GM23338 (cell line): ENCODE results near the gene IFT88. TPM values are rescaled to one million over a fixed set of nuclear protein-coding genes. Genes with fewer than 3 reads are reported as not detected.

ENCODE experiments used
- ATAC-seq: fragments of 200-7000 bp; cut with Tn5 transposase; 3 replicates; pipeline ENCODE4 v1.9.1; 2020
- DNase-seq: peaks from one replicate; pipeline ENCODE4 v3.0.0-alpha.2; 2015; ENCODE audit warnings: low spot score
- H2AFZ ChIP-seq: fragments of 200-600 bp; sonication (generic); 2 replicates; pipeline ENCODE4 v1.8.0; 2016; ENCODE audit warnings: antibody characterized with exemption, mild to moderate bottlenecking, moderate library complexity
- H3F3A ChIP-seq: fragments of 200-600 bp; sonication (generic); replicated peaks from 2 replicates; pipeline ENCODE4 v1.8.0; 2017; ENCODE audit warnings: antibody characterized with exemption, mixed run types, low read depth
- H3K27ac ChIP-seq: fragments of 200-600 bp; sonication (generic); 2 replicates; pipeline ENCODE4 v1.6.1; 2016; ENCODE audit warnings: low read depth
- H3K27me3 ChIP-seq: fragments of 200-600 bp; sonication (generic); 2 replicates; pipeline ENCODE4 v1.8.0; 2016; ENCODE audit warnings: mild to moderate bottlenecking, mixed run types, moderate library complexity; ENCODE audit not compliant: insufficient read depth
- H3K36me3 ChIP-seq: fragments of 200-600 bp; sonication (generic); 2 replicates; pipeline ENCODE4 v1.8.0; 2016; ENCODE audit warnings: mild to moderate bottlenecking; ENCODE audit not compliant: insufficient read depth
- H3K4me1 ChIP-seq: fragments of 200-600 bp; sonication (generic); 2 replicates; pipeline ENCODE4 v1.8.0; 2016; ENCODE audit warnings: mild to moderate bottlenecking, moderate library complexity; ENCODE audit not compliant: insufficient read depth
- H3K4me2 ChIP-seq: fragments of 200-600 bp; sonication (generic); 2 replicates; pipeline ENCODE4 v1.7.1; 2017; ENCODE audit warnings: mixed run types
- H3K4me3 ChIP-seq: fragments of 200-600 bp; sonication (generic); 2 replicates; pipeline ENCODE4 v1.6.1; 2016; ENCODE audit warnings: mixed run types
- H3K79me2 ChIP-seq: fragments of 200-600 bp; sonication (generic); replicated peaks from 2 replicates; pipeline ENCODE4 v1.8.0; 2017; ENCODE audit warnings: mild to moderate bottlenecking; ENCODE audit not compliant: insufficient read depth
- H3K9me2 ChIP-seq: fragments of 200-600 bp; sonication (generic); 2 replicates; pipeline ENCODE4 v1.8.0; 2017; ENCODE audit not compliant: insufficient read depth
- H4K20me1 ChIP-seq: fragments of 200-600 bp; sonication (generic); replicated peaks from 2 replicates; pipeline ENCODE4 v1.8.0; 2017; ENCODE audit warnings: mild to moderate bottlenecking; ENCODE audit not compliant: insufficient read depth
- H3K27ac Mint-ChIP-seq: 2 replicates; pipeline ENCODE4 v1.8.0; 2020; ENCODE audit warnings: inconsistent platforms, mild to moderate bottlenecking, moderate library complexity, mixed read lengths
- H3K27me3 Mint-ChIP-seq: 3 replicates; pipeline ENCODE4 v1.8.0; 2022; ENCODE audit warnings: low read depth, mild to moderate bottlenecking, moderate library complexity, mixed read lengths, inconsistent platforms; ENCODE audit not compliant: insufficient read depth, poor library complexity
- H3K36me3 Mint-ChIP-seq: 3 replicates; pipeline ENCODE4 v1.8.0; 2021; ENCODE audit warnings: low read depth, mild to moderate bottlenecking, inconsistent platforms, moderate library complexity, mixed read lengths
- H3K4me1 Mint-ChIP-seq: 3 replicates; pipeline ENCODE4 v1.8.0; 2020; ENCODE audit warnings: mild to moderate bottlenecking, inconsistent platforms, mixed read lengths
- H3K4me3 Mint-ChIP-seq: 3 replicates; pipeline ENCODE4 v1.8.0; 2021; ENCODE audit warnings: moderate library complexity, mild to moderate bottlenecking, inconsistent platforms, mixed read lengths
- H3K9me3 Mint-ChIP-seq: 3 replicates; pipeline ENCODE4 v1.8.0; 2020; ENCODE audit warnings: moderate library complexity, mild to moderate bottlenecking, inconsistent platforms, mixed read lengths
- CREB1 ChIP-seq: fragments of 250-450 bp; sonication (Bioruptor Pico); IDR thresholded peaks from 2 replicates; pipeline ENCODE4 v1.5.0; 2020; ENCODE audit warnings: low read depth, mild to moderate bottlenecking, moderate library complexity
- EZH2 ChIP-seq: fragments of 200-600 bp; sonication (generic); IDR thresholded peaks from one replicate; pipeline ENCODE4 v1.8.0; 2017; ENCODE audit warnings: antibody characterized with exemption, mild to moderate bottlenecking, low read depth; ENCODE audit not compliant: unreplicated experiment
- EZH2phosphoT487 ChIP-seq: fragments of 200-600 bp; sonication (generic); IDR thresholded peaks from one replicate; pipeline ENCODE4 v1.8.1; 2018; ENCODE audit warnings: antibody characterized with exemption; ENCODE audit not compliant: unreplicated experiment
- JUNB ChIP-seq: IDR thresholded peaks from one replicate; pipeline ENCODE4 v1.6.1; 2016; ENCODE audit warnings: antibody characterized with exemption; ENCODE audit not compliant: unreplicated experiment
- NANOG ChIP-seq: IDR thresholded peaks from 2 replicates; pipeline ENCODE4 v1.6.1; 2016; ENCODE audit warnings: antibody characterized with exemption, borderline replicate concordance
- POLR2AphosphoS5 ChIP-seq: IDR thresholded peaks from 2 replicates; pipeline ENCODE4 v1.6.1; 2016; ENCODE audit warnings: antibody characterized with exemption, low read depth
- REST ChIP-seq: IDR thresholded peaks from one replicate; pipeline ENCODE4 v1.6.1; 2018; ENCODE audit warnings: antibody characterized with exemption; ENCODE audit not compliant: unreplicated experiment
- STAT1 ChIP-seq: IDR thresholded peaks from one replicate; pipeline ENCODE4 v1.6.1; 2016; ENCODE audit warnings: antibody characterized with exemption; ENCODE audit not compliant: unreplicated experiment
- ZNF114 ChIP-seq: fragments of 250-450 bp; sonication (Bioruptor Pico); IDR thresholded peaks from 2 replicates; pipeline ENCODE4 v1.5.0; 2020; ENCODE audit warnings: mild to moderate bottlenecking, moderate library complexity
- ZNF331 ChIP-seq: fragments of 250-450 bp; sonication (Bioruptor Pico); IDR thresholded peaks from 2 replicates; pipeline ENCODE4 v1.5.0; 2020; ENCODE audit warnings: low read depth, mild to moderate bottlenecking, moderate library complexity
- polyA plus RNA-seq: library from polyadenylated mRNA; unstranded; fragments of >200 nt; fragmentation: Nextera tagmentation; extraction: Ambion mirVana; gene quantifications from 2 replicates; pipeline ENCODE4 v1.2.1, GENCODE V29; 2016
- total RNA-seq: library from RNA; depleted of rRNA; stranded (reverse); fragments of >200 nt; shearing (Covaris generic); gene quantifications from 2 replicates; pipeline ENCODE4 v1.2.3, GENCODE V29; 2014
- TF ChIP-seq, protein P1 (sequence below), 2 experiments: fragments of 200-600 bp in 1 of 2; sonication (generic) in 1 of 2; conservative IDR thresholded peaks; 2 replicates each; pipeline versions ENCODE4 v1.5.1 to v1.6.1; 2016 to 2017; ENCODE audit warnings: antibody characterized with exemption in 2 of 2, low read depth in 2 of 2, mild to moderate bottlenecking in 2 of 2, moderate library complexity in 1 of 2

Gene IFT88
- total and polyA plus RNA-seq, 2 experiments from 2014 or later, result 8.2 to 8.7 TPM

GRCh38 chr13:20718958-20719566 lies 152.1 kb downstream of the IFT88 start:
- 0 out of 2 replicates have a peak, but pooled peaks cover 6% of the 10 kb centered on the region for H3F3A ChIP-seq
- H3K4me3 Mint-ChIP-seq, result no peak overlapping the region
- H4K20me1 ChIP-seq, result no peaks in the 10 kb centered on the region
- H3K4me2 ChIP-seq, result no peak overlapping the region
- H3K36me3 Mint-ChIP-seq, result no peaks in the 10 kb centered on the region
- no peaks in the 10 kb centered on the region; the same call in 1 of the 2 replicates for H3K4me1 ChIP-seq
- H3K4me1 Mint-ChIP-seq, result peaks cover 10% of the 10 kb centered on the region
- ATAC-seq, result no peak
- no peaks in the 10 kb centered on the region for H3K9me3 Mint-ChIP-seq
- H3K27me3 ChIP-seq, result peaks cover 32% of the 10 kb centered on the region
- no peak for TF ChIP-seq STAT1
- TF ChIP-seq REST, result no peak
- TF ChIP-seq POLR2AphosphoS5, result no peak
- TF ChIP-seq EZH2, result no peak
- no peak for TF ChIP-seq CREB1 (CRISPR knock-in tag)
- TF ChIP-seq ZNF331 (CRISPR knock-in tag), result no peak
- no peak for TF ChIP-seq NANOG
- TF ChIP-seq ZNF114 (CRISPR knock-in tag), result no peak
- H3K27ac Mint-ChIP-seq, result no peak overlapping the region
- H3K9me2 ChIP-seq, result no peaks in the 10 kb centered on the region
- H3K79me2 ChIP-seq, result no peaks in the 10 kb centered on the region
- H3K27ac ChIP-seq, result no peak overlapping the region
- H2AFZ ChIP-seq, result no peak overlapping the region
- no peak overlapping the region for H3K4me3 ChIP-seq
- DNase-seq, result no peak
- peaks cover 14% of the 10 kb centered on the region for H3K27me3 Mint-ChIP-seq
- H3K36me3 ChIP-seq, result no peaks in the 10 kb centered on the region

DNA sequence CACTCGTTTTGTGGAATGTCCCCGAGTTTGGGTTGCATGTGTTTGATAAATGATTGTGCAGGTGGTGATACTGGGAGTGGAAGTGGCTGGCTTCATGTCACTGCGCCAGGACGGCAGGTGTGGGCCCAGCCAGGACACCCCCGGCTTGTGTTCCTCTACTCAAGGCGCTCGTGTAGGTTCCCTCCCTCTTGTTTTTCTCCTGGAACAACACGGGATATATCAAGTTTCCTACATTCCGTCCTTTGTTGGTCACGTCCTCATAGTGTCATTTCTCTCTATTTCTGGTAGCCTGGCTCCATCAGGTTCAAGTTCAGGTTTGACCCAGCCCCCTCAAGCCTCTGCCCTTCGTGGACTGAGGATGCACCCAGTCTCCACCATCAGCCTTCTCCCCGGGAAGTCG lies 152.8 kb downstream of the IFT88 start:
- Histone ChIP-seq H3K4me1 (no peaks in the 10 kb centered on the region), H4K20me1 (no peaks in the 10 kb centered on the region), H3K27ac (no peak overlapping the region), H3K36me3 (no peaks in the 10 kb centered on the region), H3K79me2 (no peaks in the 10 kb centered on the region), H3F3A (0 out of 2 replicates have a peak, but pooled peaks cover 6% of the 10 kb centered on the region), H3K4me3 (no peak overlapping the region), H3K27me3 (peaks cover 32% of the 10 kb centered on the region), H3K9me2 (no peaks in the 10 kb centered on the region), H3K4me2 (no peak overlapping the region), H2AFZ (no peak overlapping the region)
- H3K27me3 Mint-ChIP-seq, result peaks cover 11% of the 10 kb centered on the region
- H3K4me3 Mint-ChIP-seq, result no peak overlapping the region
- no peak for DNase-seq
- H3K27ac Mint-ChIP-seq, result no peak overlapping the region
- ATAC-seq, result no peak
- H3K4me1 Mint-ChIP-seq, result peaks cover 8% of the 10 kb centered on the region
- H3K9me3 Mint-ChIP-seq, result no peaks in the 10 kb centered on the region
- H3K36me3 Mint-ChIP-seq, result no peaks in the 10 kb centered on the region
- TF ChIP-seq, protein P1, sequence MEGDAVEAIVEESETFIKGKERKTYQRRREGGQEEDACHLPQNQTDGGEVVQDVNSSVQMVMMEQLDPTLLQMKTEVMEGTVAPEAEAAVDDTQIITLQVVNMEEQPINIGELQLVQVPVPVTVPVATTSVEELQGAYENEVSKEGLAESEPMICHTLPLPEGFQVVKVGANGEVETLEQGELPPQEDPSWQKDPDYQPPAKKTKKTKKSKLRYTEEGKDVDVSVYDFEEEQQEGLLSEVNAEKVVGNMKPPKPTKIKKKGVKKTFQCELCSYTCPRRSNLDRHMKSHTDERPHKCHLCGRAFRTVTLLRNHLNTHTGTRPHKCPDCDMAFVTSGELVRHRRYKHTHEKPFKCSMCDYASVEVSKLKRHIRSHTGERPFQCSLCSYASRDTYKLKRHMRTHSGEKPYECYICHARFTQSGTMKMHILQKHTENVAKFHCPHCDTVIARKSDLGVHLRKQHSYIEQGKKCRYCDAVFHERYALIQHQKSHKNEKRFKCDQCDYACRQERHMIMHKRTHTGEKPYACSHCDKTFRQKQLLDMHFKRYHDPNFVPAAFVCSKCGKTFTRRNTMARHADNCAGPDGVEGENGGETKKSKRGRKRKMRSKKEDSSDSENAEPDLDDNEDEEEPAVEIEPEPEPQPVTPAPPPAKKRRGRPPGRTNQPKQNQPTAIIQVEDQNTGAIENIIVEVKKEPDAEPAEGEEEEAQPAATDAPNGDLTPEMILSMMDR (conservative IDR thresholded peaks at IDR 0.05; ENCODE audit: low read depth in 2 of 2), result no peak
- TF ChIP-seq POLR2AphosphoS5, result no peak
- TF ChIP-seq EZH2phosphoT487, result no peak
- no peak for TF ChIP-seq JUNB
- no peak for TF ChIP-seq NANOG
